Breast epithelium (tissue), 3 donors: ENCODE data around the gene TMEM123.

Experiments
- POLR2A ChIP-seq: fragments of 450-650 bp; IDR thresholded peaks from one replicate; pipeline ENCODE4 v1.6.1; 2016; ENCODE audit warnings: antibody characterized with exemption, mild to moderate bottlenecking, moderate library complexity
- POLR2AphosphoS5 ChIP-seq, 3 donors: sonication (generic); formaldehyde crosslinking; IDR thresholded peaks; one replicate each; pipeline ENCODE4 v1.6.1; 2017; ENCODE audit warnings: antibody characterized with exemption in 3 of 3
- TF ChIP-seq, protein P1 (sequence below), 3 donors: fragments of 450-650 bp; IDR thresholded peaks; one replicate each; pipeline ENCODE4 v1.5.1; 2016 to 2017; ENCODE audit warnings: antibody characterized with exemption in 3 of 3, mild to moderate bottlenecking in 3 of 3, moderate library complexity in 3 of 3

DNA sequence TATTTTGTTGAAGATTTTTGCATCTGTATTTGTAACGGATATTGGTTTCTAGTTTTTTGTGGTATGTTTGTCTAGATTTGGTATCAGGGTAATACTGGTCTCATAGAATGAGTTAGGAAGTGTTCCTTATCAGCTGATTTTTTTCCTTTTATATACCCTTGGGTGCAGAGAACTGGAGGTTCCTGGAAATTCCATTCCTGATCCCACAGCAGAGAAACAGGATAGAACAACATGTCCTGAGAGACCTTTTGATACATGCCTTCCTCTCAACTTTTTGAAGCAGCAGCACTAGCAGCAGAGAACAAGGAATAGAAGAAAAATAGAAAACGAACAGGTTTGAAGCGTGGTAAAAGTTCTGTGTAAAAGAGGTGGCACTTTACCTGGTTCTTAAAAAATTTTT, 68.7 kb downstream of the TMEM123 start:
- TF ChIP-seq POLR2A (no peak), POLR2AphosphoS5 (IDR thresholded peaks at IDR 0.05) (no peak)
- TF ChIP-seq, protein P1, sequence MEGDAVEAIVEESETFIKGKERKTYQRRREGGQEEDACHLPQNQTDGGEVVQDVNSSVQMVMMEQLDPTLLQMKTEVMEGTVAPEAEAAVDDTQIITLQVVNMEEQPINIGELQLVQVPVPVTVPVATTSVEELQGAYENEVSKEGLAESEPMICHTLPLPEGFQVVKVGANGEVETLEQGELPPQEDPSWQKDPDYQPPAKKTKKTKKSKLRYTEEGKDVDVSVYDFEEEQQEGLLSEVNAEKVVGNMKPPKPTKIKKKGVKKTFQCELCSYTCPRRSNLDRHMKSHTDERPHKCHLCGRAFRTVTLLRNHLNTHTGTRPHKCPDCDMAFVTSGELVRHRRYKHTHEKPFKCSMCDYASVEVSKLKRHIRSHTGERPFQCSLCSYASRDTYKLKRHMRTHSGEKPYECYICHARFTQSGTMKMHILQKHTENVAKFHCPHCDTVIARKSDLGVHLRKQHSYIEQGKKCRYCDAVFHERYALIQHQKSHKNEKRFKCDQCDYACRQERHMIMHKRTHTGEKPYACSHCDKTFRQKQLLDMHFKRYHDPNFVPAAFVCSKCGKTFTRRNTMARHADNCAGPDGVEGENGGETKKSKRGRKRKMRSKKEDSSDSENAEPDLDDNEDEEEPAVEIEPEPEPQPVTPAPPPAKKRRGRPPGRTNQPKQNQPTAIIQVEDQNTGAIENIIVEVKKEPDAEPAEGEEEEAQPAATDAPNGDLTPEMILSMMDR (IDR thresholded peaks at IDR 0.05) = no peak
